ENCODE measurements around the gene CFAP119.

Gene CFAP119

GRCh38 chr16:30756781-30757100 is 5.1 kb downstream of the CFAP119 start:
- Histone ChIP-seq H3K36me3 (ENCODE audit: insufficient read depth, low read length) (peaks cover 64% of the 10 kb centered on the region), H3K9ac (ENCODE audit: low read length) (no peak overlapping the region)

GRCh38 chr16:30755955-30756780 is 5.7 kb downstream of the CFAP119 start:
- no peaks in the 10 kb centered on the region for H3K9me2 ChIP-seq (ENCODE audit: low read depth, low read length)
- no peaks in the 10 kb centered on the region for H3K27me3 ChIP-seq (ENCODE audit: insufficient read depth, low read length)
- no peaks in the 10 kb centered on the region for H3K79me2 ChIP-seq (ENCODE audit: insufficient read depth, low read length)
- peaks cover 68% of the 10 kb centered on the region for H3K36me3 ChIP-seq (ENCODE audit: insufficient read depth, low read length)
- no peak overlapping the region for H3K9ac ChIP-seq (ENCODE audit: low read length)
- no peaks in the 10 kb centered on the region for H3F3A ChIP-seq (ENCODE audit: insufficient read depth, low read length)
- H3K4me3 ChIP-seq (ENCODE audit: low read depth, low read length, poor library complexity, severe bottlenecking) = no peak overlapping the region
- H3K4me1 ChIP-seq (ENCODE audit: insufficient read depth, low read length, severe bottlenecking) = peaks cover 24% of the 10 kb centered on the region
- H3K4me2 ChIP-seq (ENCODE audit: low read length) = no peak overlapping the region
- H2AFZ ChIP-seq (ENCODE audit: low read length) = no peak overlapping the region
- H3K9me3 ChIP-seq (ENCODE audit: low read length) = no peaks in the 10 kb centered on the region
- no peaks in the 10 kb centered on the region for H4K20me1 ChIP-seq (ENCODE audit: insufficient read depth, low read length)
- no peak overlapping the region for H3K27ac ChIP-seq (ENCODE audit: low read depth, low read length, poor library complexity, severe bottlenecking)
- TF ChIP-seq CTCF (IDR thresholded peaks at IDR 0.05; ENCODE audit: low read length) = no peak

More at GRCh38 chr16:30756781-30757100, 5.1 kb downstream of the CFAP119 start:
- Histone ChIP-seq H3F3A (ENCODE audit: insufficient read depth, low read length) (no peaks in the 10 kb centered on the region), H3K9me3 (ENCODE audit: low read length) (no peaks in the 10 kb centered on the region), H3K4me2 (ENCODE audit: low read length) (no peak overlapping the region), H3K27me3 (ENCODE audit: insufficient read depth, low read length) (no peaks in the 10 kb centered on the region), H3K4me1 (ENCODE audit: insufficient read depth, low read length, severe bottlenecking) (peaks cover 24% of the 10 kb centered on the region), H4K20me1 (ENCODE audit: insufficient read depth, low read length) (no peaks in the 10 kb centered on the region), H3K27ac (ENCODE audit: low read depth, low read length, poor library complexity, severe bottlenecking) (no peak overlapping the region), H3K9me2 (ENCODE audit: low read depth, low read length) (no peaks in the 10 kb centered on the region), H3K79me2 (ENCODE audit: insufficient read depth, low read length) (no peaks in the 10 kb centered on the region), H3K4me3 (ENCODE audit: low read depth, low read length, poor library complexity, severe bottlenecking) (no peak overlapping the region), H2AFZ (ENCODE audit: low read length) (no peak overlapping the region)
- no peak for TF ChIP-seq EZH2 (IDR thresholded peaks at IDR 0.05; ENCODE audit: borderline replicate concordance, low read length)
- TF ChIP-seq CTCF (IDR thresholded peaks at IDR 0.05; ENCODE audit: low read length) = no peak

GRCh38 chr16:30753596-30753995 is 8.3 kb downstream of the CFAP119 start:
- TF ChIP-seq CTCF (IDR thresholded peaks at IDR 0.05; ENCODE audit: low read length) (no peak), EZH2 (IDR thresholded peaks at IDR 0.05; ENCODE audit: borderline replicate concordance, low read length) (no peak)

More at GRCh38 chr16:30753596-30753995, 8.3 kb downstream of the CFAP119 start:
- H3K9me2 ChIP-seq (ENCODE audit: low read depth, low read length) = no peaks in the 10 kb centered on the region
- H3K9me3 ChIP-seq (ENCODE audit: low read length) = no peaks in the 10 kb centered on the region
- H3K4me3 ChIP-seq (ENCODE audit: low read depth, low read length, poor library complexity, severe bottlenecking) = no peak overlapping the region
- H4K20me1 ChIP-seq (ENCODE audit: insufficient read depth, low read length) = no peaks in the 10 kb centered on the region
- no peak overlapping the region for H2AFZ ChIP-seq (ENCODE audit: low read length)
- H3K36me3 ChIP-seq (ENCODE audit: insufficient read depth, low read length) = peaks cover 63% of the 10 kb centered on the region
- no peak overlapping the region for H3K4me2 ChIP-seq (ENCODE audit: low read length)
- peaks cover 8% of the 10 kb centered on the region for H3K4me1 ChIP-seq (ENCODE audit: insufficient read depth, low read length, severe bottlenecking)
- H3K27ac ChIP-seq (ENCODE audit: low read depth, low read length, poor library complexity, severe bottlenecking) = no peak overlapping the region
- H3K9ac ChIP-seq (ENCODE audit: low read length) = no peak overlapping the region
- no peaks in the 10 kb centered on the region for H3K27me3 ChIP-seq (ENCODE audit: insufficient read depth, low read length)
- peaks cover 12% of the 10 kb centered on the region for H3K79me2 ChIP-seq (ENCODE audit: insufficient read depth, low read length)
- H3F3A ChIP-seq (ENCODE audit: insufficient read depth, low read length) = no peaks in the 10 kb centered on the region

All from OCI-LY1 (cell line).